Thyroid gland (tissue), 4 donors: ENCODE measurements around the gene PTPRN2. TPM values are rescaled to one million over a fixed set of nuclear protein-coding genes. Genes with fewer than 3 reads are reported as not detected.

ENCODE experiments used
- DNase-seq, 2 donors: peaks; one replicate each; pipeline ENCODE4 v3.0.0-alpha.2; 2019
- H3K27ac ChIP-seq, 3 donors: fragments of 200-600 bp; sonication (generic); 1 replicate in 2 of 3; 2 replicates in 1 of 3; pipeline ENCODE4 v1.5.1; 2016 to 2019; ENCODE audit warnings: mild to moderate bottlenecking in 1 of 3, moderate library complexity in 1 of 3
- H3K27me3 ChIP-seq: fragments of 200-600 bp; sonication (generic); one replicate; pipeline ENCODE4 v1.5.1; 2019
- H3K36me3 ChIP-seq, 2 donors: fragments of 200-600 bp; sonication (generic); one replicate each; pipeline ENCODE4 v1.5.1; 2016 to 2019
- H3K4me1 ChIP-seq, 2 donors: fragments of 200-600 bp; sonication (generic); one replicate each; pipeline ENCODE4 v1.5.1; 2017 to 2019
- H3K4me3 ChIP-seq, 3 donors: fragments of 200-600 bp; sonication (generic); replicated peaks in 1 of 3; 1 replicate in 2 of 3; 2 replicates in 1 of 3; pipeline ENCODE4 v1.5.1; 2016; ENCODE audit warnings: mild to moderate bottlenecking in 1 of 3
- H3K9me3 ChIP-seq: fragments of 200-600 bp; sonication (generic); one replicate; pipeline ENCODE4 v1.5.1; 2017
- POLR2A ChIP-seq, 2 donors: fragments of 450-650 bp; IDR thresholded peaks; one replicate each; pipeline ENCODE4 v1.6.1; 2017; ENCODE audit warnings: antibody characterized with exemption in 2 of 2, mild to moderate bottlenecking in 2 of 2, moderate library complexity in 1 of 2
- WGBS, 2 donors: methylation state at CpG; one replicate each; pipeline ENCODE4 v1.1.5; 2017; 5-methylcytosine and 5-hydroxymethylcytosine counted together
- intact Hi-C: fragments of 100-400 bp; cut with DNase I; formaldehyde crosslinking; loops from one replicate; pipeline ENCODE4 v1.15.1; 2023
- total RNA-seq, 4 donors: library from RNA; depleted of rRNA; stranded (reverse); fragments of >200 nt; gene quantifications; one replicate each; pipeline ENCODE4 v1.2.3, GENCODE V29; 2016
- TF ChIP-seq, protein P1 (sequence below), 6 experiments: fragments of 200-600 bp in 3 of 6; fragments of 450-650 bp in 3 of 6; sonication (generic) in 3 of 6; IDR thresholded peaks; one replicate each; pipeline ENCODE4 v1.5.1; 2016 to 2019; ENCODE audit warnings: antibody characterized with exemption in 6 of 6, mild to moderate bottlenecking in 2 of 6, inconsistent platforms in 1 of 6, moderate library complexity in 1 of 6

PTPRN2 gene
- total RNA-seq, 4 donors from 2014 or later = 4.2 to 9.9 (median 7.7) TPM

DNA sequence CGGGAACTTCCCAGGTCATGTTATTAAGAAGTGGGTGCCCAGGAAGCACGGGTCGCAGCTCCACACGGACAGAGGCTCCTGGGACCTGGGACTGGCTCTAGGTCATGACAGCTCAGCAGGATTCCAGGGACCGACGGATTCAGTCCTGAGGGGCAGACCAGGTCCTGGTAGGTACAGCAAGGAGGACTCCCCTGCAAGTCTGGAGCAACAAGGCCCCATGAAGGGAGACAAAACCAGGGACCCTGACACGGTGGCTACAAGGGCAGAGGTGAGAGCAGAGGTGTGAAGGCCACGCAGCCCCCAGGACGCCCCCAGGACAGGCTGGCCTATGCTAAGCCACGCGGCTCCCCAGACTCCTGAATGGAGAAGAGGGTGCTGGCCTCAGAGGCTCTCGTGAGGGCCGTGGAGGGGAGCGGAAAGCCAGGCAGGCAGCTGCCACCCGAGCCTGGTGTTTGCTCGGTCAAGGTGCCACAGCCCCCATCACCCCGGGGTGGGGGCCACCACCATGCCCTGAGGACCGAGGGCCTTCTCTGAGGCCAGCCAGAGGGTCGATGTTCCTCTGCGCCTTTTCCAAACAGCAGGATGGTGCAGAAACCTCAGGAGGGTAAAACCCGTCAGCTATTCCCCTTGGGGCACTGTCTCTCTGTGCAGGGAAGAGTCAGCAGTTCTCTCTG lies 348.9 kb downstream of the PTPRN2 start:
- Histone ChIP-seq H3K36me3 (no peaks in the 10 kb centered on the region), H3K27ac (no peak overlapping the region), H3K9me3 (no peaks in the 10 kb centered on the region), H3K4me1 (no peaks in the 10 kb centered on the region), H3K4me3 (no peak overlapping the region), H3K27me3 (no peaks in the 10 kb centered on the region)
- 80% methylated on average over 12 to 20 of the region's 21 CpGs for WGBS, 2 donors
- intact Hi-C loops = no loop called here
- DNase-seq = no peak
- no peak for TF ChIP-seq POLR2A (IDR thresholded peaks at IDR 0.05)
- TF ChIP-seq, protein P1, sequence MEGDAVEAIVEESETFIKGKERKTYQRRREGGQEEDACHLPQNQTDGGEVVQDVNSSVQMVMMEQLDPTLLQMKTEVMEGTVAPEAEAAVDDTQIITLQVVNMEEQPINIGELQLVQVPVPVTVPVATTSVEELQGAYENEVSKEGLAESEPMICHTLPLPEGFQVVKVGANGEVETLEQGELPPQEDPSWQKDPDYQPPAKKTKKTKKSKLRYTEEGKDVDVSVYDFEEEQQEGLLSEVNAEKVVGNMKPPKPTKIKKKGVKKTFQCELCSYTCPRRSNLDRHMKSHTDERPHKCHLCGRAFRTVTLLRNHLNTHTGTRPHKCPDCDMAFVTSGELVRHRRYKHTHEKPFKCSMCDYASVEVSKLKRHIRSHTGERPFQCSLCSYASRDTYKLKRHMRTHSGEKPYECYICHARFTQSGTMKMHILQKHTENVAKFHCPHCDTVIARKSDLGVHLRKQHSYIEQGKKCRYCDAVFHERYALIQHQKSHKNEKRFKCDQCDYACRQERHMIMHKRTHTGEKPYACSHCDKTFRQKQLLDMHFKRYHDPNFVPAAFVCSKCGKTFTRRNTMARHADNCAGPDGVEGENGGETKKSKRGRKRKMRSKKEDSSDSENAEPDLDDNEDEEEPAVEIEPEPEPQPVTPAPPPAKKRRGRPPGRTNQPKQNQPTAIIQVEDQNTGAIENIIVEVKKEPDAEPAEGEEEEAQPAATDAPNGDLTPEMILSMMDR (IDR thresholded peaks at IDR 0.05) = no peak

DNA sequence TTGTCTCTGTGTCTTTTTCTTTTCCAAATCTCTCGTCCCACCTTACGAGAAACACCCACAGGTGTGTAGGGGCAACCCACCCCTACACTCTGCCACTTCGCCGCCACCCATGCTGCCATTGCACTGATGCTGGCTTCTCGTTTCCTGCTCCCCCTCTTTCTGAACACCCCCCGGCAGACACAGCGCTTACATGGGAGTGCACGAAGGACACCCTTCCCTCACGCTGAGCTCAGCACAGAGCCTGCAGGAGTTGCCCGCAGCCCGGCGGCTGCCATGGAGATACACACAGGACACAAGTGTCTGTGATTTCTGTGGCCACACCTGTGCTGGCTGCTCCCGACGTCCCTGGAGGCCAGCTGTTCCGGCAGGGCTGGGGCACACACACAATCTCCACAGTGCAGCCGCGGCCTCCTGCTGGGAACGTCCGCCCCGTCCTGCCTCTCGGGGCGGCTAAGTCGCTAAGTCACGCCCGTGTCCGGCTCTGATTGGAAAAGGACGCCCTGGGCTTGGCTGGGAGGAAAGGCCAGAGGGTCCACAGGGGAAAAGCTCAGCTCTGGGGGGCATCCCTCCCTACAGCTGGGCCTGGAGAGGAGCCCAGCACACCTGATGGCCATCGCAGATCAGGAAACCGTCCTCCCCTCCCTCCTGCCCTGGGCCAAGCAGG lies 349.8 kb downstream of the PTPRN2 start:
- Histone ChIP-seq H3K27me3 (no peaks in the 10 kb centered on the region), H3K4me1 (no peaks in the 10 kb centered on the region), H3K36me3 (no peaks in the 10 kb centered on the region), H3K27ac (no peak overlapping the region), H3K9me3 (no peaks in the 10 kb centered on the region), H3K4me3 (no peak overlapping the region)
- WGBS, 2 donors = 85 to 86% methylated on average over 27 to 29 of the region's 29 CpGs
- DNase-seq = no peak
- intact Hi-C loops = no loop called here
- TF ChIP-seq, protein P1 (IDR thresholded peaks at IDR 0.05) = no peak
- no peak for TF ChIP-seq POLR2A (IDR thresholded peaks at IDR 0.05)

DNA sequence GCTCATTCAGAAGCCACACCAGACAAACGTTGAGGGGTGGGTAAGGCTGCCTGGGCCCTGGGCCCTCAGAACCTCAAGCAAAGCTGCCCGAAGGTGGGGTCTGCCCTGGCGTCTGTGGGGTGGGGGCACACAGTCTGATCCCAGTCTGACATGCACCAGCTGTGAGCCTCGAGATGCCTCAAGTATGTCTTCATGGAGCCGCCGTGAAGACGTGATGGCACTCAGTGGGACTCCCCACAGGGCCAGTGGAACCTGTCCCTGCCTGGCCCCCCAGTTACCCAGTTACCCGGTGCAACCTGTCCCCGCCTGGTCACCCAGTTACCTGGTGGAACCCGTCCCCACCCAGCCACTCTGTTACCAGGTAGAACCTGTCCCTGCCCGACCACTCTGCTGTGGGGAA lies 351.2 kb downstream of the PTPRN2 start:
- no peaks in the 10 kb centered on the region for H3K4me1 ChIP-seq
- intact Hi-C loops = no loop called here
- TF ChIP-seq POLR2A (IDR thresholded peaks at IDR 0.05) = no peak
- TF ChIP-seq, protein P1 (IDR thresholded peaks at IDR 0.05) = no peak
- no peaks in the 10 kb centered on the region for H3K27me3 ChIP-seq
- no peak overlapping the region for H3K27ac ChIP-seq
- DNase-seq = no peak
- H3K36me3 ChIP-seq = no peaks in the 10 kb centered on the region
- no peaks in the 10 kb centered on the region for H3K9me3 ChIP-seq
- H3K4me3 ChIP-seq = no peak overlapping the region
- WGBS, 2 donors = 74 to 87% methylated on average over 8 to 11 of the region's 11 CpGs

DNA sequence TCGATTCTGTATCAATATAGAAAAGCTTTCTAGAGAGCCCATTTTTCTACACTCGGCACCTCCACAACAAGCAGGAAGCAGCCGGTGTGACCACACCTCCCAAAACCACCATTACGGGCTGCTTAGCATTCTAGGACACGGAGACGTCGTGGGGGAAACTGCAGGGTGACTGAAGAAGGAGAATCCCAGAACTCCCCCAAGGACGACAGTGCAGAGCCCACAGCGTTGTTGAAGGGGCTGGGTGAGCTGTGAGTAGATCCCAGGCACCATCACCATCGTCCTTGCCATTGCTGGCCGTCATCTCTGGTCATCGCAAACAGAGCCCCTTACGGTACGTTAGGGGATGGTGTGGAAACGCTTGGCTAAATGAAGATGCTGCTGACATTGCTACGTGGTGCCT lies 351.8 kb downstream of the PTPRN2 start:
- 85 to 88% methylated on average over 14 to 16 of the region's 16 CpGs for WGBS, 2 donors

DNA sequence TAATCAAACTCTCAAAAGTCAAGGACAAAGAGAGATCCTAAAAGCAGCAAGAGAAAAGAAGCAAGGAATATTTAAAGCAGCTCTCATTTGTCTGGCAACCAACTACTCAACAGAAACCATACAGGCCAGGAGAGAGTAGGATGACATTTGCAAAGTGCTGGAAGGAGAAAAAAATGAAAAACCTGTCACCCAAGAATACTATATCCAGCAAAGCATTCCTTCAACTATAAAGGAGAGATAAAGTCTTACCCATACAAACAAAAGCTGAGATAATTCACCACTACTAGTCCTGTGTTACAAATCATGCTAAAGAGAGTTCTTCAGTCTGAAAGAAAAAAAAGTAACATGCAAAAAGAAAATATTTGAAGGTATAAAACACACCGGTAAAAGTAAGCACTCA lies 357.7 kb downstream of the PTPRN2 start:
- Histone ChIP-seq H3K36me3 (no peaks in the 10 kb centered on the region), H3K4me3 (no peak overlapping the region), H3K9me3 (no peaks in the 10 kb centered on the region), H3K4me1 (no peaks in the 10 kb centered on the region), H3K27ac (no peak overlapping the region), H3K27me3 (no peaks in the 10 kb centered on the region)
- no peak for DNase-seq
- intact Hi-C loops = no loop called here
- no peak for TF ChIP-seq POLR2A (IDR thresholded peaks at IDR 0.05)
- TF ChIP-seq, protein P1 (IDR thresholded peaks at IDR 0.05) = no peak
- 90 to 96% methylated on average over 1 of the region's 1 CpG for WGBS, 2 donors

More for the DNA sequence above, 351.8 kb downstream of the PTPRN2 start:
- Histone ChIP-seq H3K4me1 (no peaks in the 10 kb centered on the region), H3K36me3 (no peaks in the 10 kb centered on the region), H3K27me3 (no peaks in the 10 kb centered on the region), H3K27ac (no peak overlapping the region), H3K4me3 (no peak overlapping the region), H3K9me3 (no peaks in the 10 kb centered on the region)
- intact Hi-C loops = no loop called here
- TF ChIP-seq POLR2A (IDR thresholded peaks at IDR 0.05) = no peak
- TF ChIP-seq, protein P1 (IDR thresholded peaks at IDR 0.05) = no peak
- DNase-seq = no peak
